Hepatocyte (in vitro differentiated cells): ENCODE measurements around the gene TOX2. TPM values are rescaled to one million over a fixed set of nuclear protein-coding genes. Genes with fewer than 3 reads are reported as not detected.
A peak's percentile ranks its signal among the peaks of the same experiment; 100 is the strongest.

Source experiments
- DNase-seq: peaks from one replicate; pipeline ENCODE4 v3.0.0-alpha.2; 2016; ENCODE audit warnings: low spot score
- H2AFZ ChIP-seq: fragments of 200-600 bp; sonication (generic); 2 replicates; pipeline ENCODE4 v1.6.0; 2016; ENCODE audit warnings: antibody characterized with exemption, mild to moderate bottlenecking
- H3K27ac ChIP-seq: fragments of 200-600 bp; sonication (generic); 2 replicates; pipeline ENCODE4 v1.5.1; 2016; ENCODE audit warnings: mild to moderate bottlenecking
- H3K27me3 ChIP-seq: fragments of 200-600 bp; sonication (generic); 2 replicates; pipeline ENCODE4 v1.6.1; 2016
- H3K36me3 ChIP-seq: fragments of 200-600 bp; sonication (generic); replicated peaks from 2 replicates; pipeline ENCODE4 v1.5.1; 2016; ENCODE audit warnings: low read depth; ENCODE audit not compliant: insufficient read depth
- H3K4me1 ChIP-seq: fragments of 200-600 bp; sonication (generic); 2 replicates; pipeline ENCODE4 v1.5.1; 2016; ENCODE audit warnings: mild to moderate bottlenecking, moderate library complexity; ENCODE audit not compliant: insufficient read depth
- H3K4me2 ChIP-seq: fragments of 200-600 bp; sonication (generic); 2 replicates; pipeline ENCODE4 v1.6.0; 2016
- H3K4me3 ChIP-seq: fragments of 200-600 bp; sonication (generic); 2 replicates; pipeline ENCODE4 v1.5.1; 2016; ENCODE audit warnings: mild to moderate bottlenecking
- H3K79me2 ChIP-seq: fragments of 200-600 bp; sonication (generic); 2 replicates; pipeline ENCODE4 v1.6.0; 2017; ENCODE audit warnings: mild to moderate bottlenecking
- H3K9me2 ChIP-seq: fragments of 200-600 bp; sonication (generic); replicated peaks from 2 replicates; pipeline ENCODE4 v1.6.0; 2017; ENCODE audit warnings: mild to moderate bottlenecking; ENCODE audit not compliant: insufficient read depth
- H3K9me3 ChIP-seq: fragments of 200-600 bp; sonication (generic); 2 replicates; pipeline ENCODE4 v1.5.1; 2016; ENCODE audit warnings: low read depth, mild to moderate bottlenecking
- H4K20me1 ChIP-seq: fragments of 200-600 bp; sonication (generic); 2 replicates; pipeline ENCODE4 v1.6.0; 2016; ENCODE audit warnings: mild to moderate bottlenecking; ENCODE audit not compliant: insufficient read depth, poor library complexity, severe bottlenecking
- CTCF ChIP-seq: fragments of 200-600 bp; sonication (generic); IDR thresholded peaks from 2 replicates; pipeline ENCODE4 v1.5.1; 2016; ENCODE audit warnings: antibody characterized with exemption, mild to moderate bottlenecking; ENCODE audit not compliant: poor library complexity
- EZH2 ChIP-seq: fragments of 200-600 bp; sonication (generic); IDR thresholded peaks from 2 replicates; pipeline ENCODE4 v1.6.1; 2016; ENCODE audit warnings: antibody characterized with exemption, mild to moderate bottlenecking, borderline replicate concordance
- EZH2phosphoT487 ChIP-seq: fragments of 200-600 bp; sonication (generic); IDR thresholded peaks from one replicate; pipeline ENCODE4 v1.6.1; 2018; ENCODE audit warnings: antibody characterized with exemption, mild to moderate bottlenecking, low read depth, moderate library complexity; ENCODE audit not compliant: unreplicated experiment, severe bottlenecking
- WGBS: methylation state at CpG from one replicate; pipeline ENCODE4 v1.1.6; 2016; ENCODE audit warnings: low lambda C conversion rate; ENCODE audit errors: missing lambda C conversion rate; 5-methylcytosine and 5-hydroxymethylcytosine counted together
- polyA plus RNA-seq: library from polyadenylated mRNA; unstranded; fragments of >200 nt; fragmentation: Nextera tagmentation; extraction: Ambion mirVana; gene quantifications from 2 replicates; pipeline ENCODE4 v1.2.1, GENCODE V29; 2016
- total RNA-seq: library from RNA; depleted of rRNA; stranded (reverse); fragments of >200 nt; gene quantifications from 2 replicates; pipeline ENCODE4 v1.2.3, GENCODE V29; 2014

The TOX2 gene
- total and polyA plus RNA-seq, 2 experiments from 2014 or later = 0.87 to 12.1 TPM

GRCh38 chr20:44079291-44079690 is 164.6 kb downstream of the TOX2 start:
- Histone ChIP-seq H3K4me2 (no peak overlapping the region), H3K4me3 (no peak overlapping the region), H4K20me1 (no peaks in the 10 kb centered on the region), H3K79me2 (no peaks in the 10 kb centered on the region), H3K9me2 (no peaks in the 10 kb centered on the region), H2AFZ (no peak overlapping the region), H3K27ac (no peak overlapping the region), H3K36me3 (no peaks in the 10 kb centered on the region), H3K9me3 (no peaks in the 10 kb centered on the region), H3K27me3 (no peaks in the 10 kb centered on the region), H3K4me1 (peaks cover 3% of the 10 kb centered on the region)
- WGBS = 98% methylated on average over 10 of the region's 10 CpGs
- DNase-seq = no peak
- TF ChIP-seq EZH2phosphoT487 = no peak
- no peak for TF ChIP-seq CTCF
- TF ChIP-seq EZH2 = no peak

GRCh38 chr20:44080064-44080463 is 165.4 kb downstream of the TOX2 start:
- H3K9me2 ChIP-seq = no peaks in the 10 kb centered on the region
- 85% methylated on average over 10 of the region's 10 CpGs for WGBS
- H3K4me3 ChIP-seq = no peak overlapping the region
- H3K27ac ChIP-seq = no peak overlapping the region
- no peaks in the 10 kb centered on the region for H3K36me3 ChIP-seq
- H4K20me1 ChIP-seq = no peaks in the 10 kb centered on the region
- H3K79me2 ChIP-seq = no peaks in the 10 kb centered on the region
- H3K4me1 ChIP-seq = peaks cover 3% of the 10 kb centered on the region
- H3K9me3 ChIP-seq = no peaks in the 10 kb centered on the region
- H2AFZ ChIP-seq = no peak overlapping the region
- H3K27me3 ChIP-seq = no peaks in the 10 kb centered on the region
- TF ChIP-seq EZH2phosphoT487 = no peak
- TF ChIP-seq EZH2 = no peak
- TF ChIP-seq CTCF = no peak
- H3K4me2 ChIP-seq = no peak overlapping the region
- DNase-seq = no peak

- no peaks in the 10 kb centered on the region for H3K9me2 ChIP-seq
- no peak overlapping the region for H3K4me3 ChIP-seq
- H3K36me3 ChIP-seq = no peaks in the 10 kb centered on the region
- H3K27ac ChIP-seq = no peak overlapping the region
- no peaks in the 10 kb centered on the region for H3K27me3 ChIP-seq
- H3K4me1 ChIP-seq = peaks cover 3% of the 10 kb centered on the region
- no peaks in the 10 kb centered on the region for H4K20me1 ChIP-seq
- no peak overlapping the region for H2AFZ ChIP-seq
- TF ChIP-seq EZH2 (no peak), CTCF (peak; percentile 99)
- WGBS = 28% methylated on average over 8 of the region's 8 CpGs
- H3K9me3 ChIP-seq = no peaks in the 10 kb centered on the region
- no peaks in the 10 kb centered on the region for H3K79me2 ChIP-seq
- no peak overlapping the region for H3K4me2 ChIP-seq
- DNase-seq = peak; percentile 84
These were observed 166.1 kb downstream of the TOX2 start for GRCh38 chr20:44080646-44081267.

- no peaks in the 10 kb centered on the region for H3K9me3 ChIP-seq
- no peak overlapping the region for H3K27ac ChIP-seq
- WGBS = 79% methylated on average over 4 of the region's 4 CpGs
- DNase-seq = no peak
- H4K20me1 ChIP-seq = no peaks in the 10 kb centered on the region
- peaks cover 3% of the 10 kb centered on the region for H3K4me1 ChIP-seq
- H2AFZ ChIP-seq = no peak overlapping the region
- no peaks in the 10 kb centered on the region for H3K9me2 ChIP-seq
- H3K27me3 ChIP-seq = no peaks in the 10 kb centered on the region
- no peaks in the 10 kb centered on the region for H3K79me2 ChIP-seq
- TF ChIP-seq EZH2 = no peak
- TF ChIP-seq EZH2phosphoT487 = no peak
- no peak for TF ChIP-seq CTCF
- H3K4me2 ChIP-seq = no peak overlapping the region
- no peak overlapping the region for H3K4me3 ChIP-seq
- H3K36me3 ChIP-seq = no peaks in the 10 kb centered on the region
These were observed 166.8 kb downstream of the TOX2 start for GRCh38 chr20:44081476-44081875.
